ENCODE data around the gene TNFAIP2. TPM values are rescaled to one million over a fixed set of nuclear protein-coding genes. Genes with fewer than 3 reads are reported as not detected.

TNFAIP2 gene
- total RNA-seq, 1 donor = 240 TPM

DNA sequence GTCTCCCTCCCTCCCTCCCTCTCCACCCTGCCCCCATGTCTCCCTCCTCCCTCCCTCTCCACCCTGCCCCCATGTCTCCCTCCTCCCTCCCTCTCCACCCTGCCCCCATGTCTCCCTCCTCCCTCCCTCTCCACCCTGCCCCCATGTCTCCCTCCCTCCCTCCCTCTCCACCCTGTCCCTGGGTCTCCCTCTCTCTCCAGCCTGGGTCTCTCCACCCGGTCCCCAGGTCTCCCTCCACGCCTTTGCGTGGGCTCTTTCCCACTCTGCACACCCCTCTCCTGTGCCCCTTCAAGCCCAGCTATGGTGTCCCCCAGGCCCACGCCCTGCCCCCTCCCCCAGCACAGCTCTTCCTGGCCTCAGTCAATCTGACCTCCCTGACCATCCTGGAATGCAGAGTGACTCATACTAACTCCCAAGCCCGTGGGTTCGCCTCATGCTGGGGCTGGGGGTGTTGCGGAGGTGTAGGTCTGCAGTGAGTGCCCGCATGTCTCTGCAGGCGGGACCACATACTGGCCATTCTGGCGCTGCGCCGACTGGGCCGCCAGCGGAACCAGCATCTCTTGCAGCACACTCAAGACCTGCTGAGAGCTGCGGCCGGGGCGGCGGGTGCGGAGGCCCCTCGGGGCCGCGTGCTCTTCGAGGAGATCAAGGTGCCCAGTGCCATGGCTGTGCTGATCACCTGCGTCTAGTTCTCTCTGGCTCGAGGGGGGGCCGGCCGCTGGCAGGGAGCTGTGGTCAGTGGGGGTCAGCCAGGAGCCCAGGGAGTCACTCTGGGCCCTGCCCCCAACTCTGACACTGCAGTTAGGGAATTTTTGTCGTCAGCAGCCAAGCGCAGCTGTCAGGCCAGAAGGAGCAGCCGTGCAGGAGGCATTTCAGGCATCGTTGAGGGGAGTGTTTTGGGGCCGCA is 13.5 kb upstream of the TNFAIP2 start:
- no peak overlapping the region for H3K4me3 ChIP-seq (ENCODE audit: low read depth, low read length)
- DNase-seq (ENCODE audit: low read depth) = peak; percentile 79
- TF ChIP-seq, protein P1, sequence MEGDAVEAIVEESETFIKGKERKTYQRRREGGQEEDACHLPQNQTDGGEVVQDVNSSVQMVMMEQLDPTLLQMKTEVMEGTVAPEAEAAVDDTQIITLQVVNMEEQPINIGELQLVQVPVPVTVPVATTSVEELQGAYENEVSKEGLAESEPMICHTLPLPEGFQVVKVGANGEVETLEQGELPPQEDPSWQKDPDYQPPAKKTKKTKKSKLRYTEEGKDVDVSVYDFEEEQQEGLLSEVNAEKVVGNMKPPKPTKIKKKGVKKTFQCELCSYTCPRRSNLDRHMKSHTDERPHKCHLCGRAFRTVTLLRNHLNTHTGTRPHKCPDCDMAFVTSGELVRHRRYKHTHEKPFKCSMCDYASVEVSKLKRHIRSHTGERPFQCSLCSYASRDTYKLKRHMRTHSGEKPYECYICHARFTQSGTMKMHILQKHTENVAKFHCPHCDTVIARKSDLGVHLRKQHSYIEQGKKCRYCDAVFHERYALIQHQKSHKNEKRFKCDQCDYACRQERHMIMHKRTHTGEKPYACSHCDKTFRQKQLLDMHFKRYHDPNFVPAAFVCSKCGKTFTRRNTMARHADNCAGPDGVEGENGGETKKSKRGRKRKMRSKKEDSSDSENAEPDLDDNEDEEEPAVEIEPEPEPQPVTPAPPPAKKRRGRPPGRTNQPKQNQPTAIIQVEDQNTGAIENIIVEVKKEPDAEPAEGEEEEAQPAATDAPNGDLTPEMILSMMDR (IDR thresholded peaks at IDR 0.05; ENCODE audit: insufficient read depth, low read depth, low read length) = no peak

DNA sequence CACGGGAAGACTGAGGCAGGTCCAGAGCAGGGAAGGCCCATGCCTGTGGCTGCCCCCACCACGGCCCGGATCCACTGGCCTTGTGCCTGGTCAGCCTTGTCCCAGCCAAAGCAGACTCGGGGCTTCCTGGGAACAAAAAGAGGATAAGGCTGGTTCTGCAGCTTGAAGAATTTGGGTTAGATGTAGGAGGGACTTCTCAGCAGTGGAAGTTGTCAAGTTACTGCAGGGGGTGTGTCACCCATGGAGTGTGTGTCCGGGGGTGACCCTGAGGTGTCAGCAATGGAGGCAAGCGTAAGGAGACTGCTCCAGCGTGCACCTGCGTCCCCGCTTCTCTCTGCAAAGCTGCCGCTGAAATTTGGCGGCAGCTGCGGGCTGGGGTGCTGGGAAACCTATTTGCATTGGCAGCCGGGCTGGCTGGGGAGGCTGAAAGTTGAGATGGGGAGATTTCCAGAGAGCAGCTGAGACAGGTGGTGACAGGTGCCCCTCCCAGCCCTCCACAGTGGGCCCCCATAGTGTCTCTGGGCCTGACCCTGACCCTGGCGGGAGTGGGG is 12.5 kb upstream of the TNFAIP2 start:
- H3K4me3 ChIP-seq (ENCODE audit: low read depth, low read length) = no peak overlapping the region
- DNase-seq (ENCODE audit: low read depth) = no peak
- TF ChIP-seq, protein P1 (IDR thresholded peaks at IDR 0.05; ENCODE audit: insufficient read depth, low read depth, low read length) = no peak

DNA sequence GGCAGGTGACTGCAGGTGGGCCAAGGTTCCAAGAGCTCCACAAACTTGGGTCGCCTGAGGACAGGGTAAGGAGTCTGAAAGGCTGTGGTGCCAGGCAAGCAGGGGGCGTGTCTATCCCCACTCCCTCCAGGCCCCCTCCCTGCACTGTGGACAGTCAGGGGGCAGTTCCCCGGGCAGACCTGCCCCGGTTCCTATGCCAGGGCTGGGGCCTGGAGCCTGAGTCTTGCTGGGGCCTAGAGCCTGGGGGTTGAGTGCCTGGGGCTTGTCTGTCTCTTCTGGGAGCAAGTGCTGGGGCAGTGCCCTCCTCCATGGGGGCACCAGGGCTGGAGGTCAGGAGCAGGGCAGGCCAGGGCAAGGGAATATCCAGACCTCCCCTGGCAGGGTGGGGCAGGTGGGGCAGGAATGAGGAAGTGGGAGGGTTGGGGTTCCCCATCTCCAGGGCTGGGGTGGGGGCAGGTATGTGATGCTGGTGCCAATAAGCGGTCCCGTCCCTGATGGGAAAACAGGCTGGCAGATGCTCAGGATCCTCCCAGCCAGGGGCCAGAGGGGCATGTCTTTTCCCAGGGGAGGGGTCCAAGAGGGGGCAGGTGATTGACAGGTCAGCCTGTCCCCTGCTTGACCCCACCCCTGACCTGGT is 11.9 kb upstream of the TNFAIP2 start:
- DNase-seq (ENCODE audit: low read depth) = no peak
- TF ChIP-seq, protein P1 (IDR thresholded peaks at IDR 0.05; ENCODE audit: insufficient read depth, low read depth, low read length) = no peak
- H3K4me3 ChIP-seq (ENCODE audit: low read depth, low read length) = no peak overlapping the region

DNA sequence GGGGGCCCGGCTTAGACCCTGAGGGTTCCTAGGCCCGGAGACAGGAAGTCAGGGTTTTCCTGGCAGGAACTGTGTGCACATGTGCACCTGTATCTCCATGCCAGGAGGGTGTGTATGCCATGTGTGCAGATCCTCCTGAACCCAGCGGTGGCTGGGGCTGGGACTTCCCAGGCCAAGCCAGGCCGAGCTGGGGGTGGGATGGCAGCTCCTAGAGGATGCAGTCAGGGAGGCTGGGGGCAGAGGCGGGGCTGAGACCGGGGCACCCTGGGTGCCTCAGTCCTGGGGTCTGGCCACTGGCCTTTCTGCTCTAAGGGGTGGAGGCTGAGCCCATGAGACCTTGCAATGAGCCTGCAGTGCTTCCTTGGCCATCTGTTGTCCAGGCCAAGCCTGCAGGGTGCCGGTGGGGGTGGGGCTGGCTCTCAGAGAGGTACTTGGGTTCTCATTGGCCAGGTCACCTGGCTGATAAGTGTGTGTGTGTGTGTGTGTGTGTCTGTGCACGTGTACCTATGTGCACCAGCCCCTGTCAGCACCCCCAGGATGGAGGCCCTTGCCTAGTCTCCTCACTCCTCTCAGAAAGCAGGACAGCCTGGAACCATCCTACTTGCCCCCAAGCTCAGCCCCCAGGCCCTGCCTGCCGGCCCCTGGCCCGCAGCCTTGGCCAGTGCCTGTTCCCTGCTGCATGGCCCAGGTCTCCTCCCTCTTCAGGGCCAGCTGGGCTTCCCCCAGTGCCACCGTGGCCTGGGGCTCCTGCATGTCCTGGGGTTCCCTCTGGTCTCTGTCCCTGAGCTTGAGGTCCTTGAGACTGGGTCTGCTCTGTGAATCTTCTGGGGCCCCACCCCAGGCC is 10.6 kb upstream of the TNFAIP2 start:
- H3K4me3 ChIP-seq (ENCODE audit: low read depth, low read length) = no peak overlapping the region
- DNase-seq (ENCODE audit: low read depth) = no peak
- TF ChIP-seq, protein P1 (IDR thresholded peaks at IDR 0.05; ENCODE audit: insufficient read depth, low read depth, low read length) = no peak

DNA sequence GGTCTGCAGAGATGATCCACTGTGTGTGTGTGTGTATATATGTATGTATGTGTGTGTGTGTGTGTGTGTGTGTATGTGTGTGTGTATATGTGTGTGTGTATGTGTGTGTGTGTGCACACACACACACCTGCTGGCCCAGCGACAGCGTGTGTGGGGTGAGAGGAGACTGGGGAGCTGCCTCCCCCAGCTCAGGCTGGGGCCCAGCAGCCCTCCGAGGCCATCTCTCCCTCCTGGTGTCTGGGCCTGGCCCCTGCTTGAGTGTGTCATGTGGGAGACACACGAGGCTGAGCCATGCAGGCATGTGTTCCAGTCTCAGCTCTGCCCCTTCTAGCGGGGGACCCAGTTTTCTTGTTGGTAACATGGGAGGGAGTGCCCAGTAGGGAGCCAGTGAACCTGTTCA is 10.0 kb upstream of the TNFAIP2 start:
- no peak for DNase-seq (ENCODE audit: low read depth)
- no peak overlapping the region for H3K4me3 ChIP-seq (ENCODE audit: low read depth, low read length)
- TF ChIP-seq, protein P1 (IDR thresholded peaks at IDR 0.05; ENCODE audit: insufficient read depth, low read depth, low read length) = no peak

DNA sequence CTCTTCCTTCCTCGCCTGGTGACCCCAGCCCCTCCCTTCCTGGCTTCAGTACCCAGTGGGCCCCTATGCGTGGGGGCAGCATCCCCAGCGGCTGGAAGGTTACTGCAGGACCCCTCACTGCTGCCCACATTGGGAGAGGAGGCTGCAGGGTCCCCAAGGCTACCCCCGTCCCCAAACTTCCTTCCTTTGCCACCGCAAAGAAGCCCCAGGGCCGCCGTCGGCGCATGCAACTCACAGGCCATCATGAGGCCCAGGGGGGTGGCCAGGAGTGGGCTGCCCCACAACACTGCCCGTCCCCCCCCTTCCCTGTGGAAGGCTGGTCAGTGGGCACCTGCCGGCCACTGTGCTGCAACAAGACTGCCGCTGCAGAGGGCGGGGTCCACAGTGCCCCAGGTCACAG is 9.5 kb upstream of the TNFAIP2 start:
- TF ChIP-seq, protein P1 (IDR thresholded peaks at IDR 0.05; ENCODE audit: insufficient read depth, low read depth, low read length) = no peak
- DNase-seq (ENCODE audit: low read depth) = no peak
- no peak overlapping the region for H3K4me3 ChIP-seq (ENCODE audit: low read depth, low read length)

DNA sequence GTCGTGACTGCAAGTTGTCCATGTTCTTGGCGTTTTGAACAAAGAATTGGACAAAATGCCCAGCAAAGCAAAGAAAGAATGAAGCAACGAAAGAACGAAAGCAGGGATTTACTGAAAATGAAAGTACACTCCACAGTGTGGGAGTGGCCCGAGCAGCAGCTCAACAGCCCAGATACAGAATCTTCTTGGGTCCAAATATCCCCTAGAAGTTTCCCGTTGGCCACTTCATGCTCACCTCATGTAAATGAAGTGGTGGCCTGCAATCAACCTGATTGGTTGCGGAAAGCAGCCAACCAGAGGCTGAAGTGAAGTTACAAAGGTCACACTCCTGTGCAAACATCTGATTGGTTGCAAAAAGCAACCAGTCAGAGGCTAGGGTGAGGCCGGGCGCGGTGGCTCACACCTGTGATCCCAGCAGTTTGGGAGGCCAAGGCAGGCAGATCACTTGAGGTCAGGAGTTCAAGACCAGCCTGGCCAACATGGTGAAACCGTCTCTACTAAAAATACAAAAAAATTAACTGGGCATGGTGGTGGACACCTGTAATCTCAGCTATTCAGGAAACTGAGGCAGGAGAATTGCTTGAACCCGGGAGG is 8.1 kb upstream of the TNFAIP2 start:
- peak; percentile 43 for DNase-seq (ENCODE audit: low read depth)
- H3K4me3 ChIP-seq (ENCODE audit: low read depth, low read length) = peak overlapping the region; percentile 31

All from fibroblast of villous mesenchyme (primary cell).